ENCODE data around the gene HSD17B14.
A peak's percentile ranks its signal among the peaks of the same experiment; 100 is the strongest.
"Not testable (repeated sequence)": the region's sequence is repeated elsewhere in the genome, so short reads cannot be mapped to it uniquely, and the experiment has no call there.

HSD17B14 gene

DNA sequence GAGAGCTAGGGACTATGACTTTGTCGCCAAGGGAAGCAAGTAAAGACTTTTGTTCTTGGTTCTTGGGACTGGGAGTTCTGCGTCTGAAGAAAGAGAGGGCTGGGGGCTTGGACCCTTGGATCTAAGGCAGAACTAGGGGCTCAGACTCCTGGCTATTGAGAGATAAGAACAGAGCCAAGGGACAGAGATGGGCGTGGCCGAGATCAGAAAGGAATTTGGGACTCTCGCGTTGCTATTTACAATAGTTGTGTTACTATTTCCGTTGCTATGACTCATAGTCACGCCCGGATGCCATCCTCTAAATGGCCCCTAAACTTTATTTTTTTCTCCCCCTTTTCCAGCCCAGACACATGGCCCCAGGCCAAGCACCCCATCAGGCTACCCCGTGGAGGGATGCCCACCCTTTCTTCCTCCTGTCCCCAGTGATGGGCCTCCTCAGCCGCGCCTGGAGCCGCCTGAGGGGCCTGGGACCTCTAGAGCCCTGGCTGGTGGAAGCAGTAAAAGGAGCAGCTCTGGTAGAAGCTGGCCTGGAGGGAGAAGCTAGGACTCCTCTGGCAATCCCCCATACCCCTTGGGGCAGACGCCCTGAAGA is 36.7 kb upstream of the HSD17B14 start:
- TF ChIP-seq, protein P1, sequence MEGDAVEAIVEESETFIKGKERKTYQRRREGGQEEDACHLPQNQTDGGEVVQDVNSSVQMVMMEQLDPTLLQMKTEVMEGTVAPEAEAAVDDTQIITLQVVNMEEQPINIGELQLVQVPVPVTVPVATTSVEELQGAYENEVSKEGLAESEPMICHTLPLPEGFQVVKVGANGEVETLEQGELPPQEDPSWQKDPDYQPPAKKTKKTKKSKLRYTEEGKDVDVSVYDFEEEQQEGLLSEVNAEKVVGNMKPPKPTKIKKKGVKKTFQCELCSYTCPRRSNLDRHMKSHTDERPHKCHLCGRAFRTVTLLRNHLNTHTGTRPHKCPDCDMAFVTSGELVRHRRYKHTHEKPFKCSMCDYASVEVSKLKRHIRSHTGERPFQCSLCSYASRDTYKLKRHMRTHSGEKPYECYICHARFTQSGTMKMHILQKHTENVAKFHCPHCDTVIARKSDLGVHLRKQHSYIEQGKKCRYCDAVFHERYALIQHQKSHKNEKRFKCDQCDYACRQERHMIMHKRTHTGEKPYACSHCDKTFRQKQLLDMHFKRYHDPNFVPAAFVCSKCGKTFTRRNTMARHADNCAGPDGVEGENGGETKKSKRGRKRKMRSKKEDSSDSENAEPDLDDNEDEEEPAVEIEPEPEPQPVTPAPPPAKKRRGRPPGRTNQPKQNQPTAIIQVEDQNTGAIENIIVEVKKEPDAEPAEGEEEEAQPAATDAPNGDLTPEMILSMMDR (IDR thresholded peaks at IDR 0.05; ENCODE audit: insufficient read depth, low read length, poor library complexity, severe bottlenecking) = no peak
- DNase-seq (ENCODE audit: extremely low read depth, insufficient read length) = peak; percentile 61
- Histone ChIP-seq H3K36me3 (ENCODE audit: control insufficient read depth, insufficient read depth, low read length) (peaks cover 16% of the 10 kb centered on the region), H3K4me3 (replicated peaks; ENCODE audit: low read depth, low read length) (peak overlapping the region; percentile 87), H3K27me3 (replicated peaks; ENCODE audit: control insufficient read depth, insufficient read depth, low read length) (no peaks in the 10 kb centered on the region)

- TF ChIP-seq, protein P1 (IDR thresholded peaks at IDR 0.05; ENCODE audit: insufficient read depth, low read length, poor library complexity, severe bottlenecking) = no peak
- DNase-seq (ENCODE audit: extremely low read depth, insufficient read length) = peak; percentile 99
- Histone ChIP-seq H3K27me3 (replicated peaks; ENCODE audit: control insufficient read depth, insufficient read depth, low read length) (no peaks in the 10 kb centered on the region), H3K4me3 (replicated peaks; ENCODE audit: low read depth, low read length) (peak within 1 kb of the TSS; percentile 87), H3K36me3 (ENCODE audit: control insufficient read depth, insufficient read depth, low read length) (peaks cover 16% of the 10 kb centered on the region)
Observed at GRCh38 chr19:48872182-48872883, 36.0 kb upstream of the HSD17B14 start, which contains the start of gene PPP1R15A. TSS of gene PPP1R15A (plus strand) at chr19:48872421. CDS start at chr19:48873234, 813 bp downstream.

DNA sequence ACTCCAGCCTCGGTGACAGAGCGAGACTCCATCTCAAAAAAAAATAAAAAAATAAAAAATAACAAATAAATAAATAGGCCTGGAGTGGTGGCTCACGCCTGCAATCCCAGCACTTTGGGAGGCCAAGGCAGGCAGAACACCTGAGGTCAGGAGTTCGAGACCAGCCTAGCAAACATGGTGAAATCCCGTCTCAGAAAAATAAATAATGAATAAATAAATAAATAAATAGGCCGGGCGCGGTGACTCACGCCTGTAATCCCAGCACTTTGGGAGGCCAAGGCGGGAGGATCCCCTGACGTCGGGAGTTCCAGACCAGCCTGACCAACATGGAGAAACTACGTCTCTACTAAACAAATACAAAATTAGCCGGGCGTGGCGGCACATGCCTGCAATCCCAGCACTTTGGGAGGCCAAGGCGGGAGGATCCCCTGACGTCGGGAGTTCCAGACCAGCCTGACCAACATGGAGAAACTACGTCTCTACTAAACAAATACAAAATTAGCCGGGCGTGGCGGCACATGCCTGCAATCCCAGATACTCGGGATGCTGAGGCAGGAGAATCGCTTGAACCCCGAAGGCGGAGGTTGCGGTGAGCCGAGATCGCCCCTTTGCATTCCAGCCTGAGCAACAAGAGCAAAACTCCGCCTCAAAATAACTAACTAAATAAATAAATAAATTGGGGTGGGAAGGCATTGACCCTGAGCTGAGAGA is 35.3 kb upstream of the HSD17B14 start:
- peaks cover 16% of the 10 kb centered on the region for H3K36me3 ChIP-seq (ENCODE audit: control insufficient read depth, insufficient read depth, low read length)
- H3K27me3 ChIP-seq (replicated peaks; ENCODE audit: control insufficient read depth, insufficient read depth, low read length); DNase-seq (ENCODE audit: extremely low read depth, insufficient read length); H3K4me3 ChIP-seq (replicated peaks; ENCODE audit: low read depth, low read length): not testable (repeated sequence)

GRCh38 chr19:48870048-48870447 is 33.8 kb upstream of the HSD17B14 start:
- H3K36me3 ChIP-seq (ENCODE audit: control insufficient read depth, insufficient read depth, low read length) = peaks cover 13% of the 10 kb centered on the region
- no peak for DNase-seq (ENCODE audit: extremely low read depth, insufficient read length)
- no peaks in the 10 kb centered on the region for H3K27me3 ChIP-seq (replicated peaks; ENCODE audit: control insufficient read depth, insufficient read depth, low read length)
- TF ChIP-seq, protein P1 (IDR thresholded peaks at IDR 0.05; ENCODE audit: insufficient read depth, low read length, poor library complexity, severe bottlenecking) = no peak
- no peak overlapping the region for H3K4me3 ChIP-seq (replicated peaks; ENCODE audit: low read depth, low read length)

GRCh38 chr19:48868114-48868886 is 32.0 kb upstream of the HSD17B14 start, which contains the start of gene PLEKHA4:
TSS of gene PLEKHA4 (minus strand) at chr19:48868617. CDS start at chr19:48867620, 997 bp downstream.
- H3K27me3 ChIP-seq (replicated peaks; ENCODE audit: control insufficient read depth, insufficient read depth, low read length) = no peaks in the 10 kb centered on the region
- DNase-seq (ENCODE audit: extremely low read depth, insufficient read length) = no peak
- TF ChIP-seq, protein P1 (IDR thresholded peaks at IDR 0.05; ENCODE audit: insufficient read depth, low read length, poor library complexity, severe bottlenecking) = no peak
- no peak within 1 kb of the TSS for H3K4me3 ChIP-seq (replicated peaks; ENCODE audit: low read depth, low read length)
- no peaks in the 10 kb centered on the region for H3K36me3 ChIP-seq (ENCODE audit: control insufficient read depth, insufficient read depth, low read length)
